DND-41 (cell line): Measurements from ENCODE around the gene ZNF213.

ENCODE experiments used
- CTCF ChIP-seq: IDR thresholded peaks from 2 replicates; pipeline ENCODE4 v1.5.1; 2012; ENCODE audit warnings: borderline replicate concordance, low read length, moderate library complexity, mild to moderate bottlenecking; ENCODE audit not compliant: poor library complexity, severe bottlenecking; ENCODE audit errors: extremely low read depth
- EZH2 ChIP-seq: IDR thresholded peaks from 3 replicates; pipeline ENCODE4 v1.6.1; 2012; ENCODE audit warnings: borderline replicate concordance, low read depth, mild to moderate bottlenecking, moderate library complexity, low read length, inconsistent platforms; ENCODE audit not compliant: severe bottlenecking

GRCh38 chr16:3115003-3115402, 19.8 kb upstream of the ZNF213 start:
- TF ChIP-seq CTCF = no peak
- TF ChIP-seq EZH2 = no peak
